Neural cell (in vitro differentiated cells): ENCODE data around the gene PRKCE. TPM values are rescaled to one million over a fixed set of nuclear protein-coding genes. Genes with fewer than 3 reads are reported as not detected.

ENCODE experiments used
- H2AFZ ChIP-seq: fragments of 200-600, 300-800 bp; sonication (generic), shearing (Covaris generic); 2 replicates; pipeline ENCODE4 v1.6.0; 2014; ENCODE audit warnings: low read depth, mild to moderate bottlenecking, antibody characterized with exemption, low read length, moderate library complexity
- H3F3A ChIP-seq: fragments of 200-600 bp; shearing (Covaris generic); 2 replicates; pipeline ENCODE4 v1.6.1; 2016; ENCODE audit warnings: mild to moderate bottlenecking, moderate library complexity, mixed read lengths, antibody characterized with exemption, low read length; ENCODE audit not compliant: insufficient read depth, poor library complexity, severe bottlenecking
- H3K27ac ChIP-seq: fragments of 200-600, 300-800 bp; sonication (generic), shearing (Covaris generic); 2 replicates; pipeline ENCODE4 v1.5.1; 2014; ENCODE audit warnings: mild to moderate bottlenecking, low read length, moderate library complexity
- H3K27me3 ChIP-seq: fragments of 300-800, 200-600 bp; sonication (generic), shearing (Covaris generic); 2 replicates; pipeline ENCODE4 v1.6.0; 2014; ENCODE audit warnings: mild to moderate bottlenecking, low read depth, low read length, moderate library complexity; ENCODE audit not compliant: insufficient read depth
- H3K36me3 ChIP-seq: fragments of 300-800, 200-600 bp; sonication (generic), shearing (Covaris generic); 2 replicates; pipeline ENCODE4 v1.5.1; 2014; ENCODE audit warnings: mild to moderate bottlenecking, antibody characterized with exemption, low read length, moderate library complexity; ENCODE audit not compliant: insufficient read depth
- H3K4me2 ChIP-seq: fragments of 300-800, 200-600 bp; sonication (generic), shearing (Covaris generic); 2 replicates; pipeline ENCODE4 v1.6.0; 2014; ENCODE audit warnings: mild to moderate bottlenecking, low read length
- H3K4me3 ChIP-seq: fragments of 300-800, 200-600 bp; sonication (generic), shearing (Covaris generic); 2 replicates; pipeline ENCODE4 v1.5.1; 2014; ENCODE audit warnings: mild to moderate bottlenecking, low read length, moderate library complexity
- H3K79me2 ChIP-seq: fragments of 200-600 bp; shearing (Covaris generic); replicated peaks from 2 replicates; pipeline ENCODE4 v1.6.0; 2014; ENCODE audit warnings: mild to moderate bottlenecking, low read length, moderate library complexity; ENCODE audit not compliant: insufficient read depth
- H3K9ac ChIP-seq: fragments of 300-800, 200-600 bp; sonication (generic), shearing (Covaris generic); 2 replicates; pipeline ENCODE4 v1.6.1; 2016; ENCODE audit warnings: mild to moderate bottlenecking, low read length, mixed read lengths
- H3K9me2 ChIP-seq: fragments of 200-600 bp; shearing (Covaris generic); 2 replicates; pipeline ENCODE4 v1.6.1; 2016; ENCODE audit warnings: mild to moderate bottlenecking, low read length, mixed read lengths; ENCODE audit not compliant: insufficient read depth
- H3K9me3 ChIP-seq: fragments of 200-600, 300-800 bp; sonication (generic), shearing (Covaris generic); 2 replicates; pipeline ENCODE4 v1.6.1; 2016; ENCODE audit warnings: mild to moderate bottlenecking, mixed run types, low read length, moderate library complexity, mixed read lengths
- H4K20me1 ChIP-seq: fragments of 200-600 bp; shearing (Covaris generic); 2 replicates; pipeline ENCODE4 v1.6.1; 2016; ENCODE audit warnings: mild to moderate bottlenecking, mixed run types; ENCODE audit not compliant: insufficient read depth
- CTCF ChIP-seq: fragments of 450-650 bp; IDR thresholded peaks from 2 replicates; pipeline ENCODE4 v1.5.1; 2014; ENCODE audit warnings: antibody characterized with exemption, mild to moderate bottlenecking, moderate library complexity; ENCODE audit not compliant: poor library complexity, severe bottlenecking
- EP300 ChIP-seq: fragments of 450-650 bp; conservative IDR thresholded peaks from 2 replicates; pipeline ENCODE4 v1.6.1; 2014; ENCODE audit warnings: antibody characterized with exemption, mild to moderate bottlenecking, moderate library complexity; ENCODE audit not compliant: poor library complexity, severe bottlenecking
- EZH2 ChIP-seq: fragments of 200-600, 300-800 bp; shearing (Covaris generic), sonication (generic); IDR thresholded peaks from 2 replicates; pipeline ENCODE4 v1.6.1; 2014; ENCODE audit warnings: antibody characterized with exemption, low read length, borderline replicate concordance, mild to moderate bottlenecking; ENCODE audit not compliant: insufficient read depth, poor library complexity, severe bottlenecking
- MXI1 ChIP-seq: fragments of 450-650 bp; conservative IDR thresholded peaks from 2 replicates; pipeline ENCODE4 v1.6.1; 2014; ENCODE audit warnings: antibody characterized with exemption, mild to moderate bottlenecking; ENCODE audit not compliant: poor library complexity, severe bottlenecking
- POLR2AphosphoS5 ChIP-seq: IDR thresholded peaks from 2 replicates; pipeline ENCODE4 v1.6.1; 2012
- RAD21 ChIP-seq: fragments of 450-650 bp; conservative IDR thresholded peaks from 2 replicates; pipeline ENCODE4 v1.6.1; 2014; ENCODE audit warnings: antibody characterized with exemption, mild to moderate bottlenecking, moderate library complexity
- REST ChIP-seq: IDR thresholded peaks from 2 replicates; pipeline ENCODE4 v1.6.1; 2012; ENCODE audit warnings: borderline replicate concordance
- SMC3 ChIP-seq: fragments of 450-650 bp; conservative IDR thresholded peaks from 2 replicates; pipeline ENCODE4 v1.6.1; 2014; ENCODE audit warnings: antibody characterized with exemption, mild to moderate bottlenecking, moderate library complexity; ENCODE audit not compliant: poor library complexity
- TAF1 ChIP-seq: IDR thresholded peaks from 2 replicates; pipeline ENCODE4 v1.6.1; 2012; ENCODE audit warnings: low read depth
- polyA plus RNA-seq: library from polyadenylated mRNA; depleted of rRNA; stranded (reverse); fragments of >200 nt; gene quantifications from 2 replicates; pipeline ENCODE4 v1.2.3, GENCODE V29; 2014

Gene PRKCE
- polyA plus RNA-seq, 1 donor from 2014 or later = 5.4 TPM

GRCh38 chr2:45674035-45674816, 22.8 kb downstream of the PRKCE start:
- Histone ChIP-seq H3K27ac (no peak overlapping the region), H2AFZ (no peak overlapping the region), H3K9ac (no peak overlapping the region), H3K4me2 (no peak overlapping the region), H3K9me2 (no peaks in the 10 kb centered on the region), H3K27me3 (no peaks in the 10 kb centered on the region), H3K36me3 (no peaks in the 10 kb centered on the region), H4K20me1 (no peaks in the 10 kb centered on the region), H3K79me2 (no peaks in the 10 kb centered on the region), H3K4me3 (no peak overlapping the region), H3F3A (no peaks in the 10 kb centered on the region), H3K9me3 (no peaks in the 10 kb centered on the region)
- TF ChIP-seq EZH2 (no peak), CTCF (no peak), SMC3 (no peak), REST (no peak), MXI1 (no peak), RAD21 (no peak), TAF1 (no peak), EP300 (no peak), POLR2AphosphoS5 (no peak)

- Histone ChIP-seq H3K9ac (no peak overlapping the region), H4K20me1 (no peaks in the 10 kb centered on the region), H3K4me3 (no peak overlapping the region), H3K27ac (no peak overlapping the region), H3K4me2 (no peak overlapping the region), H2AFZ (no peak overlapping the region), H3K36me3 (no peaks in the 10 kb centered on the region), H3K79me2 (no peaks in the 10 kb centered on the region), H3F3A (no peaks in the 10 kb centered on the region), H3K9me2 (no peaks in the 10 kb centered on the region), H3K27me3 (no peaks in the 10 kb centered on the region), H3K9me3 (no peaks in the 10 kb centered on the region)
- no peak for TF ChIP-seq POLR2AphosphoS5
- TF ChIP-seq REST = no peak
- no peak for TF ChIP-seq RAD21
- TF ChIP-seq MXI1 = no peak
- TF ChIP-seq EP300 = no peak
- TF ChIP-seq TAF1 = no peak
- TF ChIP-seq CTCF = no peak
- TF ChIP-seq SMC3 = no peak
- no peak for TF ChIP-seq EZH2
Measured at GRCh38 chr2:45675263-45675812, 23.9 kb downstream of the PRKCE start.
